ENCODE data around the gene AHSP.
A peak's percentile ranks its signal among the peaks of the same experiment; 100 is the strongest.
"Not testable (repeated sequence)": the region's sequence is repeated elsewhere in the genome, so short reads cannot be mapped to it uniquely, and the experiment has no call there.

Gene AHSP

DNA sequence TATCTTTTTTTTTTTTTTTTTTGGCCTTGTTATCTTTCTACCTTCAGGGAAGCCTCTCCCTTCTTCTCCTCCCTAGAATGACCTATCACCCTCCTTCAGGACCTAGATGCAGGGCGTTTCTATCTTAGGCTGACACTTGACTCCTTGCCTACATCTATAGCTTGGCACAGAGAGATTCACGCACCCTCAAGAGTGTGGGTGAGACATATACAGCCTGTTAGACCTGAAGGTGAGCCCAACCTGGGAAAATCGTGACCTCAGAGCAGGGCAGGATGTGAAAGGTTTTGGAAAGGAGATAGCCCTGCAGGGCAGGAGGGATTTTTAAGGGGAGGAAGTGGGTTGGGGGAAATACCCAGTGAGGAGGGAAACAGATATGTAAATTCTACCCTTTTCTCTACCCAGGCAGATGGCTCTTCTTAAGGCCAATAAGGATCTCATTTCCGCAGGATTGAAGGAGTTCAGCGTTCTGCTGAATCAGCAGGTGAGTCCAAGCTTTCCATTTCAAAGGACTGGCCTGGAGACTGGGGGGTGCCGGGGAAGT lies at the start of gene AHSP:
Gene AHSP (plus strand): TSS at position 167 of the 541 bp plus-strand sequence. CDS start 240 bp downstream, at position 407.
- no peak for DNase-seq

- no peak for DNase-seq
These were observed 48.7 kb upstream of the AHSP start for GRCh38 chr16:31478956-31479355.

DNA sequence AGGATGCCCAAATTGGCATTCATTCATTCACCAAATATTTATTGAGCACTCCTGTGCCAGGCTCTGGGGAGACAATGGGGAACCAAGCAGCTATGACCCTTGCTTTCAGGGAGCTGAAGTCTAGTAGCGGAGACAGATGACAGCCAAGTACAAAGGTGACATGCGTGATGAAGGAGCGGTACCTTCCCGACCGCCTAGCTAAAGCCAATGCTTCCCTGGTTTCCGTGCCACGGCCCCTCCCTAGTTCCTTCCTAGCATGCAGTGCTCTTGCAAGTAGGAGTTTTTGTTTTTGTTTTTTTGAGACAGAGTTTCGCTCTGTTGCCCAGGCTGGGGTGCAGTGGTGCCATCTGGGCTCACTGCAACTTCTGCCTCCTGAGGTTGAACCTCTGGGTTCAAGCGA lies 47.9 kb upstream of the AHSP start:
- no peak for DNase-seq

GRCh38 chr16:31480851-31481536 lies 46.7 kb upstream of the AHSP start:
- no peak for DNase-seq

GRCh38 chr16:31483081-31483480 lies 44.6 kb upstream of the AHSP start, which contains the start of gene SLC5A2:
TSS of gene SLC5A2 (plus strand) at chr16:31483123. CDS start at chr16:31483137, 14 bp downstream.
- DNase-seq: no peak

DNA sequence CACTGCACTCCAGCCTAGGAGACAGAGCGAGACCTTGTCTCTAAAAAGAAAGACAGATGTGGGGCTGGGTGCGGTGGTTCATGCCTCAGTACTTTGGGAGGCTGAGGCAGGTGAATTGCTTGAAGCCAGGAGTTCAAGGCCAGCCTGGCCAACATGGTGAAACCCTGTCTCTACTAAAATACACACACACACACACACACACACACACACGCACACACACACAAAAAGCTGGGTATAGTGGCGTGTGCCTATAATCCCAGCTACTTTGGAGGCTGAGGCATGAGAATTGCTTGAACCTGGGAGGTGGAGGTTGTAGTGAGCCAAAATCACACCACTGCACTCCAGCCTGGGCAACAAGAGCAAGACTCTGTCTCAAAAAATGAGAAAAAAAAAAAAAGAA lies 43.7 kb upstream of the AHSP start:
- not testable (repeated sequence) for DNase-seq

- no peak for DNase-seq
These were observed 43.1 kb upstream of the AHSP start for GRCh38 chr16:31484491-31485171.

DNA sequence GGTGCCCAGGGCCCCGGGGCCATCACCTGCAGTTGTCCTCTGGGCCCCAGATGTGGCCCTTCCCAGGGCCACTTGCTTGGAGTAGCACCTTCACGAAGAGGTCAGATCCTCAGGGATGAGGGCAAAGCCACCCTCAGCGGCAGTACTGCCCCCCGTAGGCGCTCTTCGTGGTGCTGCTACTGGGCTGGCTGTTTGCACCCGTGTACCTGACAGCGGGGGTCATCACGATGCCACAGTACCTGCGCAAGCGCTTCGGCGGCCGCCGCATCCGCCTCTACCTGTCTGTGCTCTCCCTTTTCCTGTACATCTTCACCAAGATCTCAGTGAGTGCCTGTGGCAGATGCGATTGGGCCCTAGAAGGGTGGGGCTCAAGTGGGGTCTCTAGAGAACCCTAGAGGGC lies 42.1 kb upstream of the AHSP start:
- no peak for DNase-seq

DNA sequence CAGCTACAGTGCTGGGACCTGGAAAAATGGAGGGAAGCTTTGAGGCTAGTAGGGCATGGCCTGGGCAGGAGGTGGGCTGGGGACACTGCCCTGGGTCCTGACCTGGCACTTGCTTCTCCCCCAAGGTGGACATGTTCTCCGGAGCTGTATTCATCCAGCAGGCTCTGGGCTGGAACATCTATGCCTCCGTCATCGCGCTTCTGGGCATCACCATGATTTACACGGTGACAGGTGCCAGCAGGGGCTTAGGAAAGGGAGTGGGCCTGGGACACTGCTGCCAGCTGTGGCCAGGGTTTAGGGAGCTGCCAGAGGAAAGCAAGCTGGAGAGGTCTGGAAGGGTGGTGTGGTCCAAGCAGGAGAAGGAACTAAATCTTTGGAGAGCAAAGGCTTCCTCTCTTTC lies 41.7 kb upstream of the AHSP start:
- DNase-seq: no peak

GRCh38 chr16:31487071-31487719 lies 40.5 kb upstream of the AHSP start:
- DNase-seq: no peak

GRCh38 chr16:31487720-31488467 lies 39.8 kb upstream of the AHSP start:
- peak; percentile 81 for DNase-seq

DNA sequence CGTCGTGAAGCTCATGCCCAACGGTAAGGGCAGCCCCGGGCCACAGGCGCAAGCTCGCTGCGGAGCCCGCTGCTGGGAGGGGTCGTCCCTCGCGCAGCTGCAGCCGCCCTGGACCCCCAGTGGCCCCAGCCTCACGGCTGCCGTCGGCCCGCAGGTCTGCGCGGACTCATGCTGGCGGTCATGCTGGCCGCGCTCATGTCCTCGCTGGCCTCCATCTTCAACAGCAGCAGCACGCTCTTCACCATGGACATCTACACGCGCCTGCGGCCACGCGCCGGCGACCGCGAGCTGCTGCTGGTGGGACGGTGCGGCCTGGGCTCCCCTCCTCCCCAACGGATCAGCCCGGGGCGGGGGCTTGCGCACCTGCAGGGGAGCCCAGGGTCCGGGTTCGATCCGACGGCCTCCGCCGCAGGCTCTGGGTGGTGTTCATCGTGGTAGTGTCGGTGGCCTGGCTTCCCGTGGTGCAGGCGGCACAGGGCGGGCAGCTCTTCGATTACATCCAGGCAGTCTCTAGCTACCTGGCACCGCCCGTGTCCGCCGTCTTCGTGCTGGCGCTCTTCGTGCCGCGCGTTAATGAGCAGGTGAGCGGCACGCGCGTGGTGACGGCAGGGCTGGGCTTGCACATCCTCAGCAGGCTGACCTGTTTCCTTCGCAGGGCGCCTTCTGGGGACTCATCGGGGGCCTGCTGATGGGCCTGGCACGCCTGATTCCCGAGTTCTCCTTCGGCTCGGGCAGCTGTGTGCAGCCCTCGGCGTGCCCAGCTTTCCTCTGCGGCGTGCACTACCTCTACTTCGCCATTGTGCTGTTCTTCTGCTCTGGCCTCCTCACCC lies 39.0 kb upstream of the AHSP start:
- DNase-seq: no peak

DNA sequence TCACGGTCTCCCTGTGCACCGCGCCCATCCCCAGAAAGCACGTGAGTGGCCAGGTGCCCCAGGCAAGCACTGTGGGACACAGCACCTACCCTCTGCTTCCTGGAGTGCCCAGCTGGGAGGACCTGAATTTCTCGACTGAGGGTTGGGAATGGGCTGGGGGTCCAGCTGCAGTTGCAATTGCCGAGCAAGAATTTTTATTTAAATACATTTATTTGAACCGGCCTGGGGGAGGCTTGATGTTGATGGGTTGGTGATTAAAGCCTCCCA lies 38.5 kb upstream of the AHSP start:
- DNase-seq: no peak

DNA sequence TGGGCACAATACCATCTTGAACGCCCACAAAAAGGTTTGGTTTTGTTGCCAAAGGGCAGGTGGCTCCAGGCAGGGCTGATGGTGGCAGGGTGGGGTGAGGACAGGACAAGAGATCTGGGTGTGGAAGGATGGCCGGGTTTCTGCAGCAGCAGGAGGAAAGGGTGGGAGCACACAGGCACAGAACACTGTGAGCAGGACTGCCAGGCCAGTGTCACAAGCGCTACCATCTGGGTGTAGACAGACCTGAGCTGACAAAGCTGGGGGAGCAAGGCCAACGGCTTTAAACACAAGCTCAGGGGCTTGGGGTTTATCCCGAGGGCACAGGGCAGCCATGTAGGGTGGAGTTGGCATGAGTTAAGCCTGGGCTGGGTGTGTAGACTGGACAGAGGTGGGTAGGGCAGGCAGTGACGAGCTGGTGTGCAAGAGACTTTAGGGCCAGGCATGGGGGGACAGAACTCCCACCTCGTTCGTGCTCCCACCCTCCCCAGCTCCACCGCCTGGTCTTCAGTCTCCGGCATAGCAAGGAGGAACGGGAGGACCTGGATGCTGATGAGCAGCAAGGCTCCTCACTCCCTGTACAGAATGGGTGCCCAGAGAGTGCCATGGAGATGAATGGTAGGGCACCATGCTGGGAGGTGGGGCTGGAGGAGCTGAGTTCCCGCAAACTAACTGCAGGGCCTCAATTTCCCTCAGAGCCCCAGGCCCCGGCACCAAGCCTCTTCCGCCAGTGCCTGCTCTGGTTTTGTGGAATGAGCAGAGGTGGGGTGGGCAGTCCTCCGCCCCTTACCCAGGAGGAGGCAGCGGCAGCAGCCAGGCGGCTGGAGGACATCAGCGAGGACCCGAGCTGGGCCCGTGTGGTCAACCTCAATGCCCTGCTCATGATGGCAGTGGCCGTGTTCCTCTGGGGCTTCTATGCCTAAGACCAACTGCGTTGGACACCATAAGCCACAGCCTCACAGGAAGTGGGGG lies 37.8 kb upstream of the AHSP start:
- DNase-seq: no peak

- DNase-seq: no peak
These were observed 35.8 kb upstream of the AHSP start for GRCh38 chr16:31491778-31492418.

DNA sequence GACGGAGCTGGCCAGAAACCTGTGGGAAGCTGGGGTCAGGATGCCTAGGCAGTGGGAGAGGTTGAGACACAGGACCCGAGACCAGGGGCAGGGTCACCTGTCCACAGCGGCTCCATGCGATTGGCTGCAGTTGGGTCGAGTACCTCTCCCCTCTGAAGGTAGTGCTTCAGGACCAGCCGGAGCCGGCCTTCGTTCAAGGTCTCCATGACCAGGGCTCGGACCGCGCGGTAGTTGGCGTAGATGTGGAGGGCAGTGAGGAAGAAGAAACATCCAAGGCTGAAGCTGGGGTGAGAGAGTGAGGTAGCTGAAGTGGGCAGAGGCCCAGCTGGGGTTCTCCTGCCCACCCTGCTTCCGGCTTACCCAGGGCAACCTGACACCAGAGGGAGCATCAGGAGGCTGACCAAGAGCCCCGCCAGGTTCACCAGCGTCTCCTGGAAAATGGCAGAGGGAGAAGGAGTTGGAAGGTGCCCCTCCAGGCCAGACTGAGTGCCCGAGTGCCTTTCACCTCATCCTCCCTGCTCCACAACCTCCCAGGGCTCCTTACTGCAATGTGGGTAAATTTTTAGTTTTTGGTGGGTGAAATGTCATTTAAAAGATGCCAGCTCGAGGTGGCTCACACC lies 34.1 kb upstream of the AHSP start:
- DNase-seq: no peak

DNA sequence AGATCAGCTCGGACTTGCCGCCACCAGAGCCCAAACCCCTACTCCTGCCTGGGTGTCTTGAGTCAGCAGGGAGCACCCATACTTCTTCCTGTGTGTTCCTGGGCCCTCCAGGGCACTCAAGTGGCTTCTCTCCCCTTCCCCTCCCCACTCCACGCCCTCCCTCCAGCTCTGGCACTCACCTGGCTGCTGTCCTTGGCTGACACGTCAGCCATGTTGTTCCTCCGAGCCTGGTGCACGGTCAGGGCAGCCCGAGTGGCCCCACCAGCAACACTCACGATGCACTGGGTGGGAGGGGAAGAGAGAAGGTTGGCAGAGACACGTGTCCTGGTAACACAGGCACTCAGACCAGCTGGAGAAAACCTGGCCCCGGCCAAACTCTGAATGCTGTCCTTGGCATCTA lies 31.0 kb upstream of the AHSP start:
- DNase-seq: no peak

DNA sequence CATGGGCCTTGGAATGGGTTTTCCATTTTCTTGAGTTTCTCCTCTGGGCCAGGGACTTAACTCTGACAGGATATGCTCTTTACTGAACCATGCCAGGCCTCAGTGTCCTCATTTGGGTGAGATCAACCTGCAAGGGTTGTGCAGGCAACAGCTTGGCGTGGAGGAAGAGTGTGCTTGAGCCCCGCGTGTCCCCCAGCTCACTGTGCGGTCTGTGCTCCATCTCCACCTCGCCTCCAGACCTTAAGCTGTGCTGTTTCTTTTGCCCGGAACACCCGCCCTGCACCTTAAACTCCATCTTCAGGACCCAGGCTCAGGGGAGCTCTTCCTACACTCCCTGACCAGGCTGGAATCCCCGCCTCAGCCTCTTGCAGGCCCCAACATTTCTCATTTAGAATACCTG lies 29.2 kb upstream of the AHSP start:
- no peak for DNase-seq

DNA sequence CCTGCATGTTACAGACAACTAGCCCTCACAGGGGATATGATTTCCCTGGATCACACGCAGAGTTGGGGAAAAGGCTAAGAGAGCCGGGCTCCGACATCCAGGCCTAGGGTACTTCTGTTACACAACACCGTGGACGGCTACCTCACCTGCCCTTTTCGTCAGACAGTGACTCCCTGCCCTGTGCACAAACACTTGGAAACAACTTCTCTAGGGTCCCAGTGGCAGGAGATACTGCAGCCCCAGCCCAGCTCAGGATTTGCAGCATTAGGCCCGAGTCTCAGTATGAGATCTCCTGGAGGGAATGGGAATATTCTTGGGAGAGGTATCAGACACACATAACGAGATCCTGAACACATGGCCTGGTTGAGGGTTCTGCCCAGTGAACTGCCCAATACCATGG lies 27.8 kb upstream of the AHSP start:
- no peak for DNase-seq

Measured in NCI-H2171 treated with DMSO at 0.1 percent for 48 hours (cell line).